Measurements from ENCODE around the gene VARS1.

Gene VARS1

DNA sequence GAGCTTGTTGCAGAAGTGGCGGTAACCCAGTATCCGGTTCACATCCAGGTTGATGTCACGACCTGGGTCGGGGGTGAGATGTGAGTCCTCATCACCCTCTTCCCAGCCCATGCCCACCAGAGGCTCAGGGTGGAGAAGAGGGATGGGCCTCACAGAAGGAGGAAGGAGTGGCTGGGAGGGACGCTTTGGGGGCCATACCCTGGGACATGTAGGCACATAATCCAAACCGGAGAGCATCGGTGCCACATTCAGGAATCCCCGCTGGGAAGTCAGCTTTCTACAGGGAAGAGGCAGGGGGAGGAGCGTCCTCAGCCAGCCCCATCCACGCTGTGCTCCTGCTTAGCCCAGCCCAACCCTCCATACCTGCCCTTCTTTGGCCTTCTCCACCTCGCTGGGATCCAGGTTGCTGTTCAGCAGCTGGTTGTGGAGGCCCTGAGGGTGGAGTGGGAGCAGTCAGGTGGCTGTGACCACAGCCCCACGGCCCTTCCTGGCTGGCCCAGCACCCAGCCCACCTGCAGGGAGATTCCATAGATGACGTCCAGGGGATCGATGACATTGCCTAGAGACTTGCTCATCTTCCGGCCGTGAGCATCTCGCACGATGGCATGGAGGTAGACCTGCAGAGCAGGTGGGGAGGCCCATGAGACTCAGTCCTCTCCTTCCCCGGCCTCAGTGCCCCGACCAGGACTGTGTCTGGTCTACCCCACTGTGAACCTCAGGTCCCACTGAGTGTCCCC lies 14.9 kb downstream of the VARS1 start:
- TF ChIP-seq, protein P1, sequence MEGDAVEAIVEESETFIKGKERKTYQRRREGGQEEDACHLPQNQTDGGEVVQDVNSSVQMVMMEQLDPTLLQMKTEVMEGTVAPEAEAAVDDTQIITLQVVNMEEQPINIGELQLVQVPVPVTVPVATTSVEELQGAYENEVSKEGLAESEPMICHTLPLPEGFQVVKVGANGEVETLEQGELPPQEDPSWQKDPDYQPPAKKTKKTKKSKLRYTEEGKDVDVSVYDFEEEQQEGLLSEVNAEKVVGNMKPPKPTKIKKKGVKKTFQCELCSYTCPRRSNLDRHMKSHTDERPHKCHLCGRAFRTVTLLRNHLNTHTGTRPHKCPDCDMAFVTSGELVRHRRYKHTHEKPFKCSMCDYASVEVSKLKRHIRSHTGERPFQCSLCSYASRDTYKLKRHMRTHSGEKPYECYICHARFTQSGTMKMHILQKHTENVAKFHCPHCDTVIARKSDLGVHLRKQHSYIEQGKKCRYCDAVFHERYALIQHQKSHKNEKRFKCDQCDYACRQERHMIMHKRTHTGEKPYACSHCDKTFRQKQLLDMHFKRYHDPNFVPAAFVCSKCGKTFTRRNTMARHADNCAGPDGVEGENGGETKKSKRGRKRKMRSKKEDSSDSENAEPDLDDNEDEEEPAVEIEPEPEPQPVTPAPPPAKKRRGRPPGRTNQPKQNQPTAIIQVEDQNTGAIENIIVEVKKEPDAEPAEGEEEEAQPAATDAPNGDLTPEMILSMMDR (IDR thresholded peaks at IDR 0.05; ENCODE audit: control insufficient read depth, insufficient read depth, low read depth, low read length, missing control alignments), result no peak

DNA sequence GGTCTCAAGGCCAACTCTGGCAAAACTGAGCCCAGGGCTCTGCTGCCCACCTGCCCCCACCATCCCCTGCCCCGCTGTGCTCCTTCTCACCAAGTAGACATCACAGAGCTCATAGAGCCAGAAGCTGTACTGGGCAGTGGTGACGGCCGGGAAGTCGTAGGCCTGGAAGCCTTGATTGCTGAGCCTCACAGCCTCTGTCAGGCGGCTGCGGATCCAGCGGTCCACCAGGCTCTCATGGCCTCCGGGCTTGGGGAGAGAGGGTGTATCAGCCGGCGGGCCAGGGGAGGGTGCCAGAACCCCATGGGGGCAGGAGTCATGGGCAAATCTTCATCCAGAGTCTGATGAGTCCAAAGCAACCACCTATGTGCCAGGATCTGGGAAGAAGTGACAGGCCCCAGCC lies 15.6 kb downstream of the VARS1 start:
- DNase-seq (ENCODE audit: low read depth), result no peak
- no peak overlapping the region for H3K4me3 ChIP-seq (ENCODE audit: control insufficient read depth, low read depth, low read length)
- TF ChIP-seq, protein P1 (IDR thresholded peaks at IDR 0.05; ENCODE audit: control insufficient read depth, insufficient read depth, low read depth, low read length, missing control alignments), result no peak

More for the DNA sequence above, 14.9 kb downstream of the VARS1 start:
- DNase-seq (ENCODE audit: low read depth), result no peak
- H3K4me3 ChIP-seq (ENCODE audit: control insufficient read depth, low read depth, low read length), result no peak overlapping the region

DNA sequence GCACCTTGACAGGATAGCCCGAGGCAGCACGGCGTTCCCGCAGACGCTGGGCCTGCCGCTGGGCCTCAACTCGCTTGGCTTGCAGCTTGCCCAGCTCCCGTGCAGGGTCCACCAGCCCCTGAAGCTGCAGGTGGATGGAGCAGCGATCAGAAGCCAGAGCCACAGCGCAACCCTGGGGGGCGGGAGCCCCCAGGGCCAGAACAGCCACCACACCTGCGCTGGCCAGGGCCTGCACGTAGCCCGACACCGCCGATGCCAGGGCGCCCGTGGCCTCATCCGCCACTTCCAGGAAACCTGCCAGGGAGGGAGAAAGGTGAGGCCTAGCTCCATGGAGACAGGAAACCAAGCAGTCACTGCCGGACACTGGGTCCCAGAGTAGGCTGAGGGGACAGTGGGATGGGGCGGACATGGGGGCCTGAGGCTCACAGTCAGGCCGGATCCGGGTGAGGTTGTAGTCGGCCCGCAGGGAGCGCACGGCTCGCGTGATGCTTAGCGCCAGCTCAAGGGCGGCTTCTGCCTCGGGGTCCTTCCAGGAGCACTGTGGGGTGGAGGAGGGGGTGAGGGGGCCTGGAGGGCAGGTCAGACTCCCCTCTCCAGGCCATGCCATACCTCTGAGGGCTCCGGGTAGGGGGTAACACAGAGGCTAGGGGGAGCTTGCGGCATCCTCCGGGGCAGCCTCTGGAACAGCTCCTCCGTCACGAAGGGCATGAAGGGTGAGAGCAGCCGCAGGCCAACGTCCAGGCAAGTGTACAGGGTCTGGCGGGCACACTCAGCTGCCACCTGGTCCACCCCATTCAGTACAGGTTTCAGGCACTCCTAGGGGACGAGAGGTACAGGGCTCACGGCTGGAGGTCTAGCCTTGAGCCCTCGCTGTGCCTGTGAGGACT lies 16.3 kb downstream of the VARS1 start:
- DNase-seq (ENCODE audit: low read depth), result no peak
- H3K4me3 ChIP-seq (ENCODE audit: control insufficient read depth, low read depth, low read length), result no peak overlapping the region
- TF ChIP-seq, protein P1 (IDR thresholded peaks at IDR 0.05; ENCODE audit: control insufficient read depth, insufficient read depth, low read depth, low read length, missing control alignments), result no peak

DNA sequence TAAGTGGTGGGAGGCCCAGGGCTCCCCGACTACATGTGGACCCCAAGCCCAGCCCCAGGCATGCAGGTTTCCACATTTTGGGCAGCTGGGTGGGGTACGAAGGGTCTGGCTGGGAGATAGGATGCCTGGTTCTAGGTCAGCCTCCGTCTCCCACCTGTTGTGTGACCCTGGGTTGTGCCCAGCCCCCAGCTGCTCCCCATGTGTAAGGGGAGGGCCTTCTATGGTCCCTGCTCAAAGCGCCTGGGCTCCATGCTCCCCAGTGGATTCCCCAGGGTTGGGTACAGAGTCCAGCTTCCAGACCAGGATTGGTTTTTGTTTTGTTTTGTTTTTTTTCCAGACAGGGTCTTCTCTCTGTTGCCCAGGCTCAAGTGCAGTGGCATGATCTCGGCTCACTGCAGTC lies 17.4 kb downstream of the VARS1 start:
- no peak overlapping the region for H3K4me3 ChIP-seq (ENCODE audit: control insufficient read depth, low read depth, low read length)
- TF ChIP-seq, protein P1 (IDR thresholded peaks at IDR 0.05; ENCODE audit: control insufficient read depth, insufficient read depth, low read depth, low read length, missing control alignments), result no peak
- DNase-seq (ENCODE audit: low read depth), result no peak

DNA sequence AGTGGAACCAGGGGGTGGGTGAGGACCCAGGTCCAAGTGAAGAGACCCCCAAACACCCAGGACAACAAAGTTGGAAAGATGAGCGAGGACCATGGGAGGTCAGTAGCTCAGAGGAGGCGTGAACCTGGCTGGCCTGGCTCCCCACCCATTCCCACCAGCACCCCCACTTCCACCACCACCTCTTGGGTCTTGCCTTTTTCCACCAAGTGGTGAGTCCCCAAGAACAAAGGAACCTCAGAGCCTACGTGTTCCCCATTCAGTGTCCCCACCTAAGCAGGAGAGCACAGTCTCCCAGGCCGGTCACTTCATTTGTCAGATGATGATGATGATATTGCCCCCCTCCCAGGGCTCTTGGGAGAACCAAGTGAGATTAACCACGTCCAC lies 17.9 kb downstream of the VARS1 start:
- no peak for DNase-seq (ENCODE audit: low read depth)

DNA sequence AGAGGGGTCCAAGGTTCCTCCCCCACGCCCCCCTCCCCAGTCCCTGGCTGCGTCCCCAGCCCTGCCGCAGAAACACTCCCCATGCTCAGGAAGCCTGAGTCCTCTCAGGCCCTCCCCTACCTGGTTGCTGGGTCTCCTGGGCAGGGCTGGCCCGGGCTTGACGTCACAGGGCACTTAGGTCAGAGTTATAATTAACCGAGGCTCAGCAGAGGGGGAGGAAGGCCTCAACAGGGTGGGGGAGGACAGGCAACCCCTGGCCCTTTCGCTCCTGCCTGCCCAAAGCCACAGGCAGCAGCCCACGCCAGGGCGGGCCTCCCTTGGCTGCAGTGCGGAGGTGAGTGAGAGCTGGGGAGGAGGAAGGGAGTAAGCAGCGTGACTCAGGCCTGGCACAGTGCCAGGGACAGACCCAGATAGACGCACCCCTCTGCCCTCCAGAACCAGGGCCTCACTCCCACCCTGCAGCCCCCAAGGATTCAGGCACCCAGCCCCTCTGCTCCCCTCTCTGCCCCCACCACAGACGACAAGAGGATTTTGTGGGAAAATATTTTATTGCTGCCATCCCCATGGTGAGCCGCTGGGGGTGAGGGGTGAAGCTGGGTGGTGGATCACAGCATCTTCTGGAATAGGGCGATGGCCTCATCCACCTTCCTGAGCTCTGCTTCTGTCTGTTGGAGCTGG lies 18.4 kb downstream of the VARS1 start, which contains the start of gene VWA7:
Gene VWA7 (minus strand): TSS at position 340 of the 678 bp plus-strand sequence. CDS start 549 bp downstream, outside the sequence.
- TF ChIP-seq, protein P1 (IDR thresholded peaks at IDR 0.05; ENCODE audit: control insufficient read depth, insufficient read depth, low read depth, low read length, missing control alignments), result no peak
- H3K4me3 ChIP-seq (ENCODE audit: control insufficient read depth, low read depth, low read length), result no peak within 1 kb of the TSS
- DNase-seq (ENCODE audit: low read depth), result no peak

More for the DNA sequence above, 17.9 kb downstream of the VARS1 start:
- TF ChIP-seq, protein P1 (IDR thresholded peaks at IDR 0.05; ENCODE audit: control insufficient read depth, insufficient read depth, low read depth, low read length, missing control alignments), result no peak
- H3K4me3 ChIP-seq (ENCODE audit: control insufficient read depth, low read depth, low read length), result no peak overlapping the region

Data from AG09309 (cell line).